Nephron progenitor cell (in vitro differentiated cells): ENCODE data around the gene BTBD16.

Source experiments
- DNase-seq: peaks from one replicate; pipeline ENCODE4 v3.0.0; 2021
- H3K27ac Mint-ChIP-seq: 2 replicates; pipeline ENCODE4 v1.8.0; 2021; ENCODE audit warnings: mild to moderate bottlenecking, moderate library complexity, mixed read lengths
- H3K27me3 Mint-ChIP-seq: 2 replicates; pipeline ENCODE4 v1.8.0; 2021; ENCODE audit warnings: mild to moderate bottlenecking, low read depth, mixed read lengths; ENCODE audit not compliant: poor library complexity
- H3K36me3 Mint-ChIP-seq: 2 replicates; pipeline ENCODE4 v1.8.0; 2021; ENCODE audit warnings: low read depth, mixed read lengths
- H3K4me1 Mint-ChIP-seq: 2 replicates; pipeline ENCODE4 v1.8.0; 2021; ENCODE audit warnings: mixed read lengths
- H3K4me3 Mint-ChIP-seq: 2 replicates; pipeline ENCODE4 v1.8.0; 2021; ENCODE audit warnings: mild to moderate bottlenecking, moderate library complexity, mixed read lengths
- H3K9me3 Mint-ChIP-seq: 2 replicates; pipeline ENCODE4 v1.8.0; 2021; ENCODE audit warnings: mild to moderate bottlenecking, moderate library complexity, mixed read lengths
- TF ChIP-seq, protein P1 (sequence below): fragments of 200-600 bp; sonication (generic); IDR thresholded peaks from 2 replicates; pipeline ENCODE4 v1.5.0; 2021; ENCODE audit warnings: antibody characterized with exemption

Gene BTBD16

GRCh38 chr10:122271076-122271475 lies at the start of gene BTBD16:
TSS of gene BTBD16 (plus strand) at chr10:122271296. CDS start at chr10:122275082, 3,786 bp downstream.
- DNase-seq: no peak
- H3K27ac Mint-ChIP-seq: peak within 1 kb of the TSS; percentile 66
- peaks cover 8% of the 10 kb centered on the region for H3K27me3 Mint-ChIP-seq
- no peaks in the 10 kb centered on the region for H3K9me3 Mint-ChIP-seq
- peaks cover 7% of the 10 kb centered on the region for H3K4me1 Mint-ChIP-seq
- H3K36me3 Mint-ChIP-seq: no peaks in the 10 kb centered on the region
- TF ChIP-seq, protein P1, sequence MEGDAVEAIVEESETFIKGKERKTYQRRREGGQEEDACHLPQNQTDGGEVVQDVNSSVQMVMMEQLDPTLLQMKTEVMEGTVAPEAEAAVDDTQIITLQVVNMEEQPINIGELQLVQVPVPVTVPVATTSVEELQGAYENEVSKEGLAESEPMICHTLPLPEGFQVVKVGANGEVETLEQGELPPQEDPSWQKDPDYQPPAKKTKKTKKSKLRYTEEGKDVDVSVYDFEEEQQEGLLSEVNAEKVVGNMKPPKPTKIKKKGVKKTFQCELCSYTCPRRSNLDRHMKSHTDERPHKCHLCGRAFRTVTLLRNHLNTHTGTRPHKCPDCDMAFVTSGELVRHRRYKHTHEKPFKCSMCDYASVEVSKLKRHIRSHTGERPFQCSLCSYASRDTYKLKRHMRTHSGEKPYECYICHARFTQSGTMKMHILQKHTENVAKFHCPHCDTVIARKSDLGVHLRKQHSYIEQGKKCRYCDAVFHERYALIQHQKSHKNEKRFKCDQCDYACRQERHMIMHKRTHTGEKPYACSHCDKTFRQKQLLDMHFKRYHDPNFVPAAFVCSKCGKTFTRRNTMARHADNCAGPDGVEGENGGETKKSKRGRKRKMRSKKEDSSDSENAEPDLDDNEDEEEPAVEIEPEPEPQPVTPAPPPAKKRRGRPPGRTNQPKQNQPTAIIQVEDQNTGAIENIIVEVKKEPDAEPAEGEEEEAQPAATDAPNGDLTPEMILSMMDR: no peak
- H3K4me3 Mint-ChIP-seq: no peak within 1 kb of the TSS

DNA sequence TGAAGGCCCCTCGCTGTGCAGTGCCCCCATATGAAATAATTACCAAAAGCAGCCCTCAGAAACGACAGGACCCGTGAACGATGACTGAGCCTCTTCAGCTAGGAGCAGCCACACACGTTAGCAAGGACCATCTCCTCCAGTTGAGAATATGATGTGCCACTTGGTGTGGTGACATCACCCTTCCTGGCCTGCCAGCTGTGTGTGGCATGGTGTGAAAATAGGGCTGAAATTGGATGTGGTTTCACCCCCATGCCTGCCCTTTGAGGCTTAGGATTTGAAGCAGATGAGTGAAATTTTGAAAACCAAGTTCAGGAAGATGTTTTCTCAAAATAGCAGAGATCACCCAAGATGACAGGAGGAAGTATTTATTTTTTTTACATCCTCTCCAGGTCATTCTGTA lies 49.1 kb upstream of the BTBD16 start:
- TF ChIP-seq, protein P1: no peak
- Mint-ChIP-seq H3K4me3 (no peak overlapping the region), H3K4me1 (peaks cover 12% of the 10 kb centered on the region), H3K36me3 (peaks cover 26% of the 10 kb centered on the region), H3K27me3 (no peaks in the 10 kb centered on the region), H3K27ac (peak overlapping the region; percentile 93), H3K9me3 (no peaks in the 10 kb centered on the region)
- DNase-seq: no peak

GRCh38 chr10:122222638-122223037 lies 48.5 kb upstream of the BTBD16 start:
- Mint-ChIP-seq H3K27me3 (no peaks in the 10 kb centered on the region), H3K4me3 (no peak overlapping the region), H3K9me3 (no peaks in the 10 kb centered on the region), H3K36me3 (peaks cover 29% of the 10 kb centered on the region), H3K27ac (peak overlapping the region; percentile 66), H3K4me1 (peaks cover 12% of the 10 kb centered on the region)
- DNase-seq: no peak
- TF ChIP-seq, protein P1: no peak

- Mint-ChIP-seq H3K36me3 (peaks cover 32% of the 10 kb centered on the region), H3K4me3 (no peak overlapping the region), H3K27me3 (no peaks in the 10 kb centered on the region), H3K27ac (no peak overlapping the region), H3K9me3 (no peaks in the 10 kb centered on the region), H3K4me1 (peaks cover 5% of the 10 kb centered on the region)
- no peak for DNase-seq
- TF ChIP-seq, protein P1: no peak
Measured at GRCh38 chr10:122224159-122224558, 46.9 kb upstream of the BTBD16 start.

- Mint-ChIP-seq H3K27ac (no peak overlapping the region), H3K36me3 (peaks cover 44% of the 10 kb centered on the region), H3K9me3 (no peaks in the 10 kb centered on the region), H3K27me3 (no peaks in the 10 kb centered on the region), H3K4me3 (no peak overlapping the region), H3K4me1 (peaks cover 5% of the 10 kb centered on the region)
- TF ChIP-seq, protein P1: no peak
- no peak for DNase-seq
Measured at GRCh38 chr10:122225330-122225729, 45.8 kb upstream of the BTBD16 start.

DNA sequence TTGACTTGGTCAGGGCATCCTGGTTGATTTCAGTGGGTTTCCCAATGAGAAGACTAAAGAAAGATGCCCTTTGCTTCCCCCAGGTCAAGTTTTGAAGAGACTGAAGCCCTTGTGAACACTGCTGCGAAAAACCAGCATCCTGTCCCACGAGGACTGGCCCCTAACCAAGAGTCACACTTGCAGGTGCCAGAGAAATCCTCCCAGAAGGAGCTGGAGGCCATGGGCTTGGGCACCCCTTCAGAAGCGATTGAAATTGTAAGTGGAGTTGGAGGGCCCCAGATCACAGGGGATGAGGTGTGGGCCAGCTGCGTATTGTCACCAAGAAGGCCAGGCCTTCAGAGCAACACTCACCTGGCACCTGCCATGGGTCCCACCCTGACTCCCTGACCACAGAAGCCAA lies 43.3 kb upstream of the BTBD16 start:
- no peak overlapping the region for H3K4me3 Mint-ChIP-seq
- no peak for DNase-seq
- no peaks in the 10 kb centered on the region for H3K27me3 Mint-ChIP-seq
- H3K36me3 Mint-ChIP-seq: peaks cover 42% of the 10 kb centered on the region
- TF ChIP-seq, protein P1: no peak
- H3K27ac Mint-ChIP-seq: no peak overlapping the region
- H3K9me3 Mint-ChIP-seq: no peaks in the 10 kb centered on the region
- no peaks in the 10 kb centered on the region for H3K4me1 Mint-ChIP-seq
